Immature natural killer cell (primary cell): ENCODE data around the gene VPS54. TPM values are rescaled to one million over a fixed set of nuclear protein-coding genes. Genes with fewer than 3 reads are reported as not detected.
"Not testable (repeated sequence)": the region's sequence is repeated elsewhere in the genome, so short reads cannot be mapped to it uniquely, and the experiment has no call there.

Source experiments
- DNase-seq, 3 donors: peaks; one replicate each; pipeline ENCODE4 v3.0.0; 2022; ENCODE audit warnings: mixed read lengths in 1 of 3
- H3K27ac Mint-ChIP-seq, 6 donors: one replicate each; pipeline ENCODE4 v1.8.0; 2020; ENCODE audit warnings: mixed read lengths in 6 of 6, mild to moderate bottlenecking in 5 of 6, inconsistent platforms in 4 of 6, moderate library complexity in 3 of 6
- H3K27me3 Mint-ChIP-seq, 3 donors: one replicate each; pipeline ENCODE4 v1.8.0; 2020 to 2021; ENCODE audit warnings: low read depth in 3 of 3, mild to moderate bottlenecking in 3 of 3, mixed read lengths in 3 of 3, moderate library complexity in 3 of 3, inconsistent platforms in 1 of 3
- H3K36me3 Mint-ChIP-seq, 3 donors: one replicate each; pipeline ENCODE4 v1.8.0; 2020; ENCODE audit warnings: mixed read lengths in 3 of 3, inconsistent platforms in 2 of 3, mild to moderate bottlenecking in 2 of 3
- H3K4me1 Mint-ChIP-seq, 2 donors: one replicate each; pipeline ENCODE4 v1.8.0; 2020; ENCODE audit warnings: inconsistent platforms in 2 of 2, mild to moderate bottlenecking in 2 of 2, mixed read lengths in 2 of 2, moderate library complexity in 1 of 2
- H3K4me3 Mint-ChIP-seq, 5 donors: one replicate each; pipeline ENCODE4 v1.8.0; 2020; ENCODE audit warnings: mild to moderate bottlenecking in 5 of 5, mixed read lengths in 5 of 5, inconsistent platforms in 3 of 5, moderate library complexity in 3 of 5
- H3K9me3 Mint-ChIP-seq, 6 donors: one replicate each; pipeline ENCODE4 v1.8.0; 2020; ENCODE audit warnings: mild to moderate bottlenecking in 6 of 6, mixed read lengths in 6 of 6, inconsistent platforms in 4 of 6, moderate library complexity in 3 of 6
- polyA plus RNA-seq, 3 donors: library from polyadenylated mRNA; unstranded; fragments of 300-500 nt; fragmentation: Illumina TruSeq; gene quantifications; one replicate each; pipeline ENCODE4 v1.2.3, GENCODE V29; 2021

VPS54 gene
- polyA plus RNA-seq, 3 donors from 2014 or later: 2.3 to 8.1 (median 5.8) TPM

GRCh38 chr2:63856303-63856603 lies 163.0 kb downstream of the VPS54 start:
- Mint-ChIP-seq H3K27me3 (no peaks in the 10 kb centered on the region), H3K9me3 (no peaks in the 10 kb centered on the region), H3K36me3 (peaks cover 3 to 5% (median 4%) of the 10 kb centered on the region in 3 donors), H3K4me3 (peak overlapping the region; percentile 73 to 82 (median 76)), H3K27ac (peak overlapping the region; percentile 75 to 92 (median 87)), H3K4me1 (peaks cover 65 to 73% of the 10 kb centered on the region in 2 donors)
- peak; percentile 29 to 50 (median 46) for DNase-seq

GRCh38 chr2:63855418-63856302 lies 163.6 kb downstream of the VPS54 start:
- DNase-seq: no peak
- Mint-ChIP-seq H3K27ac (peak overlapping the region; percentile 75 to 92 (median 87)), H3K4me1 (peaks cover 66 to 74% of the 10 kb centered on the region in 2 donors), H3K9me3 (no peaks in the 10 kb centered on the region), H3K36me3 (peaks cover 3 to 5% (median 4%) of the 10 kb centered on the region in 3 donors), H3K27me3 (no peaks in the 10 kb centered on the region), H3K4me3 (peak overlapping the region; percentile 73 to 82 (median 76))

GRCh38 chr2:63853527-63854310 lies 165.5 kb downstream of the VPS54 start:
- Mint-ChIP-seq H3K27ac (peak overlapping the region; percentile 22 to 91 (median 67)), H3K36me3 (peaks cover 0 to 5% (median 0%) of the 10 kb centered on the region in 3 donors), H3K4me3 (peak overlapping the region in 1 of 5 donors; percentile 9), H3K9me3 (no peaks in the 10 kb centered on the region), H3K27me3 (no peaks in the 10 kb centered on the region), H3K4me1 (peaks cover 79 to 92% of the 10 kb centered on the region in 2 donors)
- DNase-seq: no peak

- Mint-ChIP-seq H3K27ac (peak overlapping the region in 1 of 6 donors; percentile 32), H3K4me3 (no peak overlapping the region)
These were observed 167.4 kb downstream of the VPS54 start for GRCh38 chr2:63851691-63852311.

GRCh38 chr2:63850649-63851048 lies 168.6 kb downstream of the VPS54 start:
- H3K27ac Mint-ChIP-seq: peak overlapping the region in 2 of 6 donors; percentile 18 to 22
- H3K4me3 Mint-ChIP-seq: no peak overlapping the region

More at GRCh38 chr2:63851691-63852311, 167.4 kb downstream of the VPS54 start:
- H3K36me3 Mint-ChIP-seq: peaks cover 0 to 3% (median 0%) of the 10 kb centered on the region in 3 donors
- DNase-seq: no peak
- H3K27me3 Mint-ChIP-seq: no peaks in the 10 kb centered on the region
- no peaks in the 10 kb centered on the region for H3K9me3 Mint-ChIP-seq
- peaks cover 81 to 96% of the 10 kb centered on the region in 2 donors for H3K4me1 Mint-ChIP-seq

GRCh38 chr2:63850204-63850571 lies 169.0 kb downstream of the VPS54 start:
- Mint-ChIP-seq H3K4me3 (no peak overlapping the region), H3K27ac (no peak overlapping the region)

More at GRCh38 chr2:63850649-63851048, 168.6 kb downstream of the VPS54 start:
- Mint-ChIP-seq H3K4me1 (peaks cover 74 to 96% of the 10 kb centered on the region in 2 donors), H3K36me3 (peaks cover 0 to 3% (median 0%) of the 10 kb centered on the region in 3 donors), H3K9me3 (no peaks in the 10 kb centered on the region), H3K27me3 (peaks cover 0 to 1% (median 0%) of the 10 kb centered on the region in 3 donors)
- no peak for DNase-seq

GRCh38 chr2:63849381-63850203 lies 169.6 kb downstream of the VPS54 start:
- Mint-ChIP-seq H3K9me3 (no peaks in the 10 kb centered on the region), H3K4me3 (peak overlapping the region in 1 of 5 donors; percentile 57), H3K4me1 (peaks cover 71 to 96% of the 10 kb centered on the region in 2 donors), H3K36me3 (peaks cover 0 to 3% (median 0%) of the 10 kb centered on the region in 3 donors), H3K27ac (peak overlapping the region in 3 of 6 donors; percentile 1 to 70 (median 61)), H3K27me3 (peaks cover 0 to 1% (median 0%) of the 10 kb centered on the region in 3 donors)
- no peak for DNase-seq

More at GRCh38 chr2:63850204-63850571, 169.0 kb downstream of the VPS54 start:
- H3K4me1 Mint-ChIP-seq: peaks cover 72 to 96% of the 10 kb centered on the region in 2 donors
- H3K27me3 Mint-ChIP-seq: peaks cover 0 to 1% (median 0%) of the 10 kb centered on the region in 3 donors
- peaks cover 0 to 3% (median 0%) of the 10 kb centered on the region in 3 donors for H3K36me3 Mint-ChIP-seq
- no peak for DNase-seq
- no peaks in the 10 kb centered on the region for H3K9me3 Mint-ChIP-seq

GRCh38 chr2:63847571-63847970 lies 171.7 kb downstream of the VPS54 start:
- peaks cover 70 to 96% of the 10 kb centered on the region in 2 donors for H3K4me1 Mint-ChIP-seq
- not testable (repeated sequence) for H3K36me3 Mint-ChIP-seq, DNase-seq, H3K4me3 Mint-ChIP-seq, H3K9me3 Mint-ChIP-seq, H3K27me3 Mint-ChIP-seq
- peak overlapping the region in 3 of 6 donors; percentile 44 to 52 (median 46) for H3K27ac Mint-ChIP-seq

- peaks cover 0 to 6% (median 0%) of the 10 kb centered on the region in 3 donors for H3K27me3 Mint-ChIP-seq
- H3K27ac Mint-ChIP-seq: no peak overlapping the region
- DNase-seq: no peak
- H3K9me3 Mint-ChIP-seq: no peaks in the 10 kb centered on the region
- no peak overlapping the region for H3K4me3 Mint-ChIP-seq
- peaks cover 0 to 3% (median 0%) of the 10 kb centered on the region in 3 donors for H3K36me3 Mint-ChIP-seq
- H3K4me1 Mint-ChIP-seq: peaks cover 68 to 96% of the 10 kb centered on the region in 2 donors
These were observed 172.7 kb downstream of the VPS54 start for GRCh38 chr2:63846487-63846886.

GRCh38 chr2:63845866-63846265 lies 173.4 kb downstream of the VPS54 start:
- Mint-ChIP-seq H3K4me1 (peaks cover 63 to 90% of the 10 kb centered on the region in 2 donors), H3K9me3 (no peaks in the 10 kb centered on the region), H3K36me3 (peaks cover 0 to 3% (median 0%) of the 10 kb centered on the region in 3 donors), H3K27me3 (peaks cover under 1 to 7% (median 5%) of the 10 kb centered on the region in 3 donors), H3K27ac (peak overlapping the region in 3 of 6 donors; percentile 41 to 49 (median 47)), H3K4me3 (no peak overlapping the region)
- no peak for DNase-seq

- Mint-ChIP-seq H3K4me3 (peak overlapping the region in 1 of 5 donors; percentile 22), H3K27me3 (peaks cover 8 to 13% (median 11%) of the 10 kb centered on the region in 3 donors), H3K36me3 (peaks cover 0 to 3% (median 0%) of the 10 kb centered on the region in 3 donors), H3K4me1 (peaks cover 68 to 89% of the 10 kb centered on the region in 2 donors), H3K27ac (peak overlapping the region in 3 of 6 donors; percentile 40 to 76 (median 41)), H3K9me3 (no peaks in the 10 kb centered on the region)
- no peak for DNase-seq
These were observed 174.6 kb downstream of the VPS54 start for GRCh38 chr2:63844616-63845015.

GRCh38 chr2:63843791-63844190 lies 175.4 kb downstream of the VPS54 start:
- no peaks in the 10 kb centered on the region for H3K9me3 Mint-ChIP-seq
- H3K4me3 Mint-ChIP-seq: peak overlapping the region in 4 of 5 donors; percentile 44 to 73 (median 58)
- peaks cover 8 to 13% (median 11%) of the 10 kb centered on the region in 3 donors for H3K27me3 Mint-ChIP-seq
- no peak for DNase-seq
- peaks cover 60 to 84% of the 10 kb centered on the region in 2 donors for H3K4me1 Mint-ChIP-seq
- H3K36me3 Mint-ChIP-seq: peaks cover 0 to 3% (median 0%) of the 10 kb centered on the region in 3 donors
- H3K27ac Mint-ChIP-seq: peak overlapping the region in 5 of 6 donors; percentile 4 to 83 (median 70)
